GM12891 (cell line): Measurements from ENCODE around the gene ARMC9.

Experiments used
- DNase-seq: peaks from one replicate; pipeline ENCODE4 v3.0.0; 2011; ENCODE audit warnings: low spot score; ENCODE audit not compliant: insufficient read length
- FAIRE-seq: peaks from 2 replicates; lab custom pipeline; 2011; peaks lifted over from hg19 to GRCh38; lab: Jason Lieb, UNC
- PAX5 ChIP-seq: IDR thresholded peaks from 2 replicates; pipeline ENCODE4 v1.6.1; 2011; ENCODE audit warnings: low read length, moderate library complexity, mild to moderate bottlenecking; ENCODE audit not compliant: insufficient read depth, severe bottlenecking
- POLR2A ChIP-seq: IDR thresholded peaks from 2 replicates; pipeline ENCODE4 v1.6.1; 2011; ENCODE audit warnings: low read depth, low read length, control low read depth
- POLR2AphosphoS5 ChIP-seq: IDR thresholded peaks from 2 replicates; pipeline ENCODE4 v1.6.1; 2011; ENCODE audit warnings: low read depth, low read length, control low read depth
- POU2F2 ChIP-seq: IDR thresholded peaks from 2 replicates; pipeline ENCODE4 v1.6.1; 2011; ENCODE audit warnings: low read depth, mild to moderate bottlenecking, control low read depth, low read length, moderate library complexity
- SPI1 ChIP-seq: IDR thresholded peaks from 2 replicates; pipeline ENCODE4 v1.6.1; 2011; ENCODE audit warnings: low read depth, low read length, control low read depth
- TAF1 ChIP-seq: IDR thresholded peaks from 2 replicates; pipeline ENCODE4 v1.6.1; 2011; ENCODE audit warnings: low read depth, low read length, control low read depth

Gene ARMC9

DNA sequence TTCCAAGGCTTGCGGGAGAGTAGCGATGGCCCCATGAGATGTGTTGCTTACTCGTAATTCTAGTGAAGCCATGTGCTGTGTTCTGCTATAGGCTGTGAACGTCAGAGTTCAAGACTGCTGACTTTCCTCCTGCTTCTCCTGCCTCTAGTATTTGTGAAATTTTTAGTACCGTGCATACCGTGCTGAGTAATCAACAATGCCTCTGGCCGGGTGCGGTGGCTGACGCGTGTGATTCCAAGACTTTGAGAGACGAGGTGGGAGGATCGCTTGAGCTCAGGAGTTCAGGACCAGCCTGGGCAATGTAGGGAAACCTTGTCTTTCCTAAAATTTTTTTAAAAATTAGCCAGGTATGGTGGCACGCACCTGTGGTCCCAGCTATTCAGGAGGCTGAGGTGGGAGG is 137.2 kb downstream of the ARMC9 start:
- FAIRE-seq (no peak), DNase-seq (no peak)
- TF ChIP-seq POLR2AphosphoS5 (no peak), TAF1 (no peak), POLR2A (no peak), PAX5 (no peak), SPI1 (no peak), POU2F2 (no peak)

DNA sequence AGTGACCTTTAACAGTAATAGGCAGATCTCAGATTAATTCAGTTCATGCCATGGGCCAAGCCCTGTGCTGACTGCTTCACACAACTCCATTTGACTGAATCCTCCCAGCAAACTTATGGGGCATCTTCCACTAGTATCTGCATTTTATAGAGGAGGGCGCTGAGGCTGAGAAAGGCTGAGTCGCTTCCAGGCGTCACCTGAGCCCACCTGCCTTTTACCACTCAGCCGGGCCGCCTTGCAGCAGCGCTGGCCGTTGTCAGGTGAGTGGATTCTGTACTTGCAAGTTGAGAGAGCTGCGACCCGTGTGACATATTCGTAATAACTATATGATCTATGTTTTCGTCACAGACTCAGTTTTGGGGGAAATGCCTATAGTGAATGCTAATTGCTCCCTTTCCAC is 137.8 kb downstream of the ARMC9 start:
- no peak for FAIRE-seq
- TF ChIP-seq POLR2A, result no peak
- TF ChIP-seq TAF1, result no peak
- TF ChIP-seq SPI1, result no peak
- no peak for TF ChIP-seq PAX5
- no peak for TF ChIP-seq POLR2AphosphoS5
- TF ChIP-seq POU2F2, result no peak
- no peak for DNase-seq

DNA sequence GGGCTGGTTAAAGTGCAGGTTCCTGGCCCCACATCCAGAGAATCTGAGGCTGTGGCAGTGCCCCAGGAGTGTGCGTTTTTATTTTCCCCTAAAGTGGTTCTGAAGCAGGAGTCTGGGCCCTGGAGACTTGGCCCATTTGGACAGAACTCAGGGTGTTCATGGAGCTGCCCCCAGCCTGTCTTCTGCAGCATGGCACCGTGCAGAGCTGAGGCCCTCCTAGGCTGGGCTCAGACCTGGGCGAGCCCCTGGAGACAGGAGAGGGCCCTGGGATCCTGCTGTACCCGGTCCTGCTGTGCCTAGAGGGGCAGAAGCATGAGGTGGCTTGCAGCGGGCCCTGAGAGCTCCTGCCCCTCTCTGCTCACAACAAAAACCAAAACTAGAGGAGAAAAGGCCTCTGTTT is 138.3 kb downstream of the ARMC9 start:
- no peak for FAIRE-seq
- no peak for TF ChIP-seq POLR2A
- TF ChIP-seq POLR2AphosphoS5, result no peak
- no peak for TF ChIP-seq POU2F2
- TF ChIP-seq PAX5, result no peak
- no peak for TF ChIP-seq TAF1
- no peak for TF ChIP-seq SPI1
- DNase-seq, result no peak

DNA sequence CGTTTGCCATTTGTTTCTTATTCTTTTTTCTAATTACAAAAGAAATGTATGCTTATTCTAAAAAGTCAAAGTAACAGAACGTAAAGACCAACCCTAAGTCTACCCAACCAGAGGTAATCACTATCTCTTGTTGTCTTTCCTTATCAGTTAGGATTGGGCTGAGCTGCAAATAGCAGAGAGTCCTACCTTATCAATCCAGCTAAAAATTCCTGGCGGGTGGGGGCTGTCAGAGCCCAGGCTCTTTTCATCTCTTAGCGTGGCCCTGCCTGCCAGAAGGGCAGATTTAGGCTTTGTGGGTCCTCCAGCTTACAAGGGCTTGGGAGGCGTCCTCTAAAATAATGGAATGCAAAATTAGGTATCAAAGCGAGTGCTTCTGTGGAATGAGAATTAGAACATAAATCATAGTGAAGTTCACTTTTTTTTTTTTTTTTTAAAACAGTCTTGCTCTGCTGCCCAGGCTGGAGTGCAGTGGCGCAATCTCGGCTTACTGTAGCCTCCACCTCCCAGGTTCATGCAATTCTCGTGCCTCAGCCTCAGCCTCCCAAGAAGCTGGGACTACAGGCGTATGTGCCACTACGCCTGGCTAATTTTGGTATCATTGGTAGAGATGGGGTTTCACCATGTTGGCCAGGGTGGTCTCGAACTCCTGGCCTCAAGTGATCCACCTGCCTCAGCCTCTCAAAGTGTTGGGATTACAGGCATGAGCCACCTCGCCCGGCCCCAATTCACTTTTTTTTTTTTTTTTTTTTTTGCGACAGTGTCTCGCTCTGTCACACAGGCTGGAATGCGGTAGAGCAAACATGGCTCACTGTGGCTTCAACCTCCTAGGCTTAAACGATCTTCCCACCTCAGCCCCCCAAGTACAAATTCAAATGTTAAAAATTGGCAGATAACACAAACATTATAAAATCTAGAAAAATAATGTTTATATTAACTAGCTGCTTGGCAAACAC is 139.7 kb downstream of the ARMC9 start:
- no peak for TF ChIP-seq POLR2A
- TF ChIP-seq SPI1, result no peak
- no peak for TF ChIP-seq POU2F2
- TF ChIP-seq PAX5, result no peak
- TF ChIP-seq POLR2AphosphoS5, result no peak
- TF ChIP-seq TAF1, result no peak
- DNase-seq, result no peak

DNA sequence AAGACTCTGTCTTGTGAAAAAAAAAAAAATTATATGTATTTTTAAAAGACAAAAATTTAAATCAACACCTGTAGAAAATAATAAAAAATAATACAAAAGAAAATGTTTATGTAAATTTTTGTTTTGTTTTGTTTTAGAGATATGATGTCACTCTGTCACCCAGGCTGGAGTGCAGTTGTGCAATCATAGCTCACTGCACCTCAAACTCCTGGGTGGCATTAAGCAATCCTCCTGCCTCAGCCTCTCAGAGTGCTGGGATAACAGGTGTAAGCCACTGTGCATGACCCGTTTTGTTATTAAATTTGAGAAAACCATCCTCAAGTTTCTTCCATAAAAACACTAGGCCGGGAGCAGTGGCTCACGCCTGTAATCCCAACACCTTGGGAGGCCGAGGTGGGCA is 140.9 kb downstream of the ARMC9 start:
- DNase-seq, result no peak
- no peak for FAIRE-seq
- TF ChIP-seq POLR2AphosphoS5 (no peak), POLR2A (no peak), TAF1 (no peak), POU2F2 (no peak), PAX5 (no peak), SPI1 (no peak)

More for the DNA sequence above, 139.7 kb downstream of the ARMC9 start:
- FAIRE-seq, result no peak

DNA sequence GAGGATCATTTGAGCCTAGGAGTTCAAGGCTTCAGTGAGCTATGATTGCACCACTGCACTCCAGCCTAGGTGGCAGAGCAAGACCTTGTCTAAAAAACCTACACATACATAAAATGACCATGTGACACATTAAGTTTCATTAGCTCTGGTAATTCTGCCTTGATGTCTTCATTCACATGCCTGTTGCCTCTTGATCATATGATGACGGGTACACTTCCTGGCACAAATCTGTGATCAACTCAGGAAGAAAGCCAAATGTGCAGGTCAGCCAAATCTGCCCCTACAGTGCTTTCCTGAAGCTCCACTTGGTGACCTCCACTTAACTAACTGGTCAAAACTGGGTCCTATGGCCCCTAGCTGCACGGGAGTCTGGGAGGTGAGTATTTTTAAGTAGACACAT is 142.7 kb downstream of the ARMC9 start:
- TF ChIP-seq POU2F2, result no peak
- TF ChIP-seq POLR2A, result no peak
- TF ChIP-seq SPI1, result no peak
- TF ChIP-seq TAF1, result no peak
- no peak for TF ChIP-seq PAX5
- TF ChIP-seq POLR2AphosphoS5, result no peak
- FAIRE-seq, result peak; percentile 23
- no peak for DNase-seq

DNA sequence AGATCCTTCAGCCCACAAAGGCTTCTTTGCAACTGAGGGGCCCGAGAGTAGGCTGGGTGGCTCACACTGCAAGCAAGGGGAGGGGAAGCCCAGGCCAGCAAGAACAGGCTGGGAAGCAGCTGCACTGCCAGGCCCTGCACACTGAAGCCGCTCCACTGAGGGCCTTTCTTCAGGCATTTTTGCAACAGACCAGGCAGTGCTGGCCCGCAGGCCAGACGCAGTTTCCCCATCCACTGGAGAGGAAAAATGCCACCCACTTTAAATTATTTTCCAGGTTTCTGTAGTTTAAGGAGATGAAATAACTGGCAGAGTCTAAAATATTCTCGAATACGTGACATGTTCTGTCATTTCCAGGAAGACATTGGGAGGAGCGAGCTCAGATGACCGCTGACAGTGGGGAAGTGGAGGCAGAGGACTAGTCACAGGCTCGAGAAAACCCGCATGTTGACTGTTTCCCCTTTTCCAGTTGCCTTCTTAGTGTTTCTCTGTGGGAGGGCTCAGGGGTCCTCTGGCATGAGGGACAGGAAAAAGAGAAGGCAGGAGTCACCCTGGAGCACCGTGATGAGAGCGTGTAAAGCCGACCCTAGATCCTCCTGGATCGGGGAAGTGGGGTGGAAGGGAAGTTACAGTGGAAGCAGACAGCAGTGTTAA is 143.8 kb downstream of the ARMC9 start:
- TF ChIP-seq TAF1 (no peak), POU2F2 (no peak), POLR2A (no peak), SPI1 (no peak), PAX5 (no peak), POLR2AphosphoS5 (no peak)
- FAIRE-seq, result no peak
- DNase-seq, result no peak

DNA sequence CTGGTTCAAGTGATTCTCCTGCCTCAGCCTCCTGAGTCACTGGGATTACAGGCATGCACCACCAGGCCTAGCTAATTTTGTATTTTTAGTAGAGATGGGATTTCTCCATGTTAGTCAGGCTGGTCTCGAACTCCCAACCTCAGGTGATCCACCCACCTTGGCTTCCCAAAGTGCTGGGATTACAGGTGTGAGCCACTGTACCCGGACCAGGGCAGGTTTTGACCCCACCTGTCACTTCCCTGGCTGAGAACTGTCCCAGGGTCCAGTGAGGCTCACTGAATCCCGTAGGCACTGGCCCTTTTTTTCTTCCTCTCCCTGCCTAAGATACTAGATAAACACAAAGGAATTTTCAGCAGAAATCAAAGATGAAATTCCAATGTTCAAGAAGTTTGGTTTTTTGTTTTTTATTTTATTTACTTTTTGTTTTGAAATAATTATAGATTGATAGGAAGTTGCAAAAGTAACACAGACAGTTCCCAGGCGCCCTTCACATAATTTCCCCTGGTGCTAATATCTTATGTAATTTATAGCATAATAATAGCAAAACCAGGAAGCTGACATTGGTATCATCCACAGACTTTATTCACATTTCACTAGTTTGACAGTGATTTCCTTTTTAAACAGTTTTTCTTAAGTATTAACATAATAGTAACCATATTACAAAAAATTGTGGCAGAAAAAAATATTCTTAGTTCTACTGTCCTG is 144.7 kb downstream of the ARMC9 start:
- DNase-seq (no peak), FAIRE-seq (no peak)

More for the DNA sequence above, 144.7 kb downstream of the ARMC9 start:
- TF ChIP-seq TAF1, result no peak
- no peak for TF ChIP-seq POLR2AphosphoS5
- no peak for TF ChIP-seq SPI1
- no peak for TF ChIP-seq POU2F2
- TF ChIP-seq PAX5, result no peak
- TF ChIP-seq POLR2A, result no peak
